DMS153 treated with DMSO at 0.1 percent for 48 hours (cell line): ENCODE data around the gene NAT9.

ENCODE experiments used
- DNase-seq: peaks from one replicate; lab custom pipeline; 2025; ENCODE audit not compliant: unreplicated experiment; lab: John Stamatoyannopoulos, UW

NAT9 gene

GRCh38 chr17:74731347-74731605 is 44.9 kb downstream of the NAT9 start:
- DNase-seq = no peak

DNA sequence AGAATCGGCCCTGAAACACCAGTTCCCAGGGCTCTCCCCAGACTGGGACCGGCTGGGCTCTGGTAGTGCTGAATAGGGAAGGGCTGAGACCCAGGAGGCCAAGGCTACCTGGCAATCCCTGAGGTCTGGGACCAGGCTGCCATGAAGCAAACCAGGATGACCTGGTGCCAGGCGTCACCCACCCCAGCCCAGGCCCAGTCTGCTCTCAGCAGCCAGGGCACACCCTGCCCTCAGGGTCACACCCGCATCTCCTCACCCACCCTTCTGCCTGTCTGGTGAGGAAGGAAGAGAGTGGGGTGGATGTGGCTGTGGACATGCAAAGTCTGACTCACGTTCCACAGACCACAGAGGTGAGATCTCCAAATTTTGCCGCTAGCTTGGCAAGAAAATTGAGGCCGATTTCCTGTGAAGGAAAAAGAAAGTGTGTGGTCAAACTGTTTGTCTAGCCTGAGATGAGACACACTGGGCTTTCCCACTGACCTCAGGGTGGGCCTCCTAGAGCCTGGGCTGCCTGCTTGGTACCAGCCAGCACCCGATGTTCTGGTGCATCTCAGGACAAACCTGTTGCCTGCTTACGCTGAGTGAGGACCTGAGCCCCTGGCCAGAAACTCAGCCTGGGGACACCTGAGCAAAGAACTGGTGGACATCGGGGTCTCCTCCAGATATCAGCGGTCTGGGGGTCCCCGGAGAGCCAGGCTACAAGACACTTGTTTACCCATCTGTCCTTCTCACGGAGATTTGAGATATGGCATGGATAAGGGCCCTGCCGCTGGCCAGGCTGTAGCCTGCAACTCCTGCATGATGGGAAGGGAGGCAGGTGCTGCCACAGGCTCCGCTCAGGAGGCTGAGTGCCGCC is 45.4 kb downstream of the NAT9 start:
- DNase-seq = no peak

DNA sequence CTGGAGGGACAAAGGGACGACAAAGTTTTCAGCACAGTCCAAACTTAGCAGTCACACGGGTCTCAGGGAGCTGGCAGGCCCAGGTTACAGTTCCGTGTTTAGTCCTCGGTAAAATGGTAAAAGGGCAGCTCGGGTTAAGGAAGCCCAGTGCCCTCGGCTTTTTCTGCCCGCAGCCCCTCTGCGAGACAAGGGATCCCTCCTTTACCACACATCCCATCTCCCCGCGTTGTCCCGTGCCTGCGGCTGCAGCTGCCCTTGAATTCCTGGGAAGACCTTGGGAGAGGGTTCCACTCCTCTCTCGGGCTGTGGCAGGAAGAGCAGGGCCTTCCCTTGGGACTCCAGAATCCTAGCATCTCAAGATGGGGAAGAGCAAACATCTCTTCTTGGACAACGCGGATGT is 46.3 kb downstream of the NAT9 start:
- no peak for DNase-seq

- DNase-seq = no peak
These were observed 46.8 kb downstream of the NAT9 start for GRCh38 chr17:74729368-74729767.

DNA sequence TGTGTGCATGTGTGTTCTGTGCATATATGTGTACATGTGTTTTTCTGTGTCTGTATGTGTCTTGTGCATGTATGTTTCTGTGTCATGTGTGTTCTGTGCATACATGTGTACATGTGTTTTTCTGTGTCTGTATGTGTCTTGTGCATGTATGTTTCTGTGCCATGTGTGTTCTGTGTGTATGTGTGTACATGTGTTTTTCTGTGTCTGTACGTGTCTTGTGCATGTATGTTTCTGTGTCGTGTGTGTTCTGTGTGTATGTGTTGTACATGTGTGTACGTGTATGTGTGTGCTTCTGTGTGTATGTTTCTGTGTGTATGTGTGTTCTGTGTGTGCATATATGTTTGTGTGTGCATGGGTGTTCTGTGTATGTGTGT is 47.5 kb downstream of the NAT9 start:
- no peak for DNase-seq

DNA sequence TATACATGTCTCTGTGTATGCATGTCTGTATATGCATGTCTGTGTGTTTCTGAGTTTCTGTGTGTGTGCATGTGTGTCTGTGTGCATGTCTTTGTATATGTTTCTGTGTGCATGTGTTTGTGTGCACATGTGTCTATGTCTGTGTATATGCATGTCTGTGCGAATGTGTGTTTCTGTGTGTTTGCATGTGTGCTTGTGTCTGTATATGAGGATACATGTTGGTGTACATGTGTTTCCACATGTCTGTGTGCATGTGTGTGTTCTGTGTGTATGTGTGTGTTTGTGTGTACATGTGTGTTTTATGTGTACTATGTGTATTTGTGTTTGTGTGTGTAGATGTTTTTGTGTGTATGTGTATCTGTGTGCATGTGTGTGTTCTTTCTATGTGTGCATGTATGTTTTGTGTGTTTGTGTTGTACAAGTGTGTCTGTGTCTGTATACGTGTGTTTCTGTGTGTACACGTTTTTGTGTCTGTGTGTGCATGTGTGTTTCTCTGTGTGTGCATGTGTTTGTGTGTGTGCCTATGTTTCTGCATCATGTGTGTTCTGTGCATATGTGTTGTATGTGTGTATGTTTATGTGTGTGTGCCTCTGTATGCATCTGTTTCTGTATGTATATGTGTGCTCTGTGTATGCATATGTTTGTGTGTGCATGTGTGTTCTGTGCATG is 48.0 kb downstream of the NAT9 start:
- no peak for DNase-seq

- DNase-seq = no peak
These were observed 51.0 kb downstream of the NAT9 start for GRCh38 chr17:74725111-74725510.

GRCh38 chr17:74723891-74724290 is 52.3 kb downstream of the NAT9 start:
- DNase-seq = no peak

GRCh38 chr17:74722782-74723181 is 53.4 kb downstream of the NAT9 start:
- DNase-seq = no peak
